Spleen (tissue), 11 donors: ENCODE measurements around the gene FADS1. TPM values are rescaled to one million over a fixed set of nuclear protein-coding genes. Genes with fewer than 3 reads are reported as not detected.
A peak's percentile ranks its signal among the peaks of the same experiment; 100 is the strongest.

Source experiments
- DNase-seq: peaks from one replicate; pipeline ENCODE4 v3.0.0-alpha.2; 2020
- H3K27ac ChIP-seq, 8 donors: fragments of 200-600 bp; sonication (generic) in 7 of 8; 1 replicate in 4 of 8; 2 replicates in 4 of 8; pipeline versions ENCODE4 v1.5.0 to v1.8.0; 2016 to 2021; ENCODE audit warnings: inconsistent platforms in 4 of 8, mild to moderate bottlenecking in 4 of 8, moderate library complexity in 1 of 8
- H3K27me3 ChIP-seq, 7 donors: fragments of 200-600 bp; sonication (generic) in 6 of 7; replicated peaks in 1 of 7; 1 replicate in 4 of 7; 2 replicates in 3 of 7; pipeline versions ENCODE4 v1.5.0 to v1.8.0; 2016 to 2021; ENCODE audit warnings: inconsistent platforms in 3 of 7, mild to moderate bottlenecking in 1 of 7
- H3K36me3 ChIP-seq, 6 donors: fragments of 200-600 bp; sonication (generic) in 5 of 6; 1 replicate in 4 of 6; 2 replicates in 2 of 6; pipeline versions ENCODE4 v1.5.0 to v1.8.0; 2016 to 2021; ENCODE audit warnings: inconsistent platforms in 2 of 6
- H3K4me1 ChIP-seq, 6 donors: fragments of 200-600 bp; sonication (generic) in 5 of 6; 1 replicate in 3 of 6; 2 replicates in 3 of 6; pipeline versions ENCODE4 v1.5.0 to v1.8.0; 2016 to 2021; ENCODE audit warnings: inconsistent platforms in 3 of 6
- H3K4me3 ChIP-seq, 8 donors: fragments of 200-600 bp; sonication (generic) in 7 of 8; 1 replicate in 4 of 8; 2 replicates in 4 of 8; pipeline versions ENCODE4 v1.5.0 to v1.8.0; 2016 to 2021; ENCODE audit warnings: inconsistent platforms in 4 of 8, mild to moderate bottlenecking in 4 of 8, moderate library complexity in 2 of 8
- H3K9me3 ChIP-seq, 8 donors: fragments of 200-600 bp; sonication (generic) in 7 of 8; 1 replicate in 4 of 8; 2 replicates in 4 of 8; pipeline versions ENCODE4 v1.5.0 to v1.8.0; 2016 to 2021; ENCODE audit warnings: inconsistent platforms in 4 of 8
- POLR2A ChIP-seq, 3 donors: fragments of 450-650 bp; IDR thresholded peaks; one replicate each; pipeline ENCODE4 v1.5.1; 2017; ENCODE audit warnings: antibody characterized with exemption in 3 of 3, mild to moderate bottlenecking in 1 of 3
- POLR2AphosphoS5 ChIP-seq, 3 donors: sonication (generic); formaldehyde crosslinking; IDR thresholded peaks; one replicate each; pipeline ENCODE4 v1.5.1; 2017; ENCODE audit warnings: antibody characterized with exemption in 3 of 3
- WGBS, 5 donors: extraction: QIAGEN DNeasy Blood & Tissue Kit in 3 of 5; methylation state at CpG; one replicate each; pipeline versions ENCODE4 v1.1.5 to v1.1.7; 2013 to 2018; 5-methylcytosine and 5-hydroxymethylcytosine counted together
- intact Hi-C: fragments of 100-400 bp; cut with DNase I; formaldehyde crosslinking; loops from one replicate; pipeline ENCODE4 v1.15.0; 2023; ENCODE audit warnings: low total_unique reads
- polyA plus RNA-seq, 3 donors: library from polyadenylated mRNA; stranded (reverse); fragments of 200-250 nt; gene quantifications; one replicate each; pipeline ENCODE4 v1.2.1, GENCODE V29; 2013
- total RNA-seq, 7 donors: library from RNA; depleted of rRNA in 3 of 7; stranded (reverse); fragments of >200 nt in 3 of 7; fragmentation: NEBNext Ultra II Directional in 4 of 7; extraction: Animal tissue kit (Norgen Biotek cat#: 25700) in 4 of 7; gene quantifications; one replicate each; pipeline versions ENCODE4 v1.1.0 to v1.2.1, GENCODE V29; 2016 to 2021
- TF ChIP-seq, protein P1 (sequence below), 11 experiments: fragments of 200-600 bp in 7 of 11; fragments of 450-650 bp in 4 of 11; sonication (generic) in 4 of 11; IDR thresholded peaks in 8 of 11; conservative IDR thresholded peaks in 3 of 11; 1 replicate in 7 of 11; 2 replicates in 4 of 11; pipeline versions ENCODE4 v1.4.0 to v1.8.0; 2016 to 2021; ENCODE audit warnings: antibody characterized with exemption in 11 of 11, inconsistent platforms in 4 of 11, mild to moderate bottlenecking in 1 of 11
- donor health status: healthy with polysubstance abuse.
- donor health status: DM: no; HTN: no; CAD: no; lungs with moderate emphysema.
- donor health status: DM: no; HTN: no; CAD: no.
- donor health status: Bipolar disorder and iron deficiency.
- donor health status: healthy.
- donor health status: DM: no; HTN: no; CAD: no.
- donor health status: DM: yes; HTN: yes; CAD: no.

The FADS1 gene
- total and polyA plus RNA-seq, 10 donors: 2.2 to 25.6 (median 10.4) TPM

DNA sequence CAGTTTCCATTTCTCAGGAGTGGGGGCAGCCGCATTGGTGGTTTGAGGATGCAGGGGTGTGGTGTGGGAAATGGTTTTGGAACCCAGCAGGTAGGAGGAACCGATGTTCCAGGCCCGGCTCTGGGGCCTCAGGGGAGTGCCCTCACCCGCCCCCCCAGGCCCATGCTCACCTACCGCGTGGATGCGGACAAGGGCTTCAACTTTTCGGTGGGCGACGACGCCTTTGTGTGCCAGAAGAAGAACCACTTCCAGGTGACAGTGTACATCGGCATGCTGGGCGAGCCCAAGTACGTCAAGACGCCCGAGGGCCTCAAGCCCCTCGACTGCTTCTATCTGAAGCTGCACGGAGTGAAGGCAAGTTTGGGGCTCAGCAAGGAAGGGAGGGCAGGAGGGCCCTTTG is 43.0 kb downstream of the FADS1 start:
- TF ChIP-seq POLR2A (IDR thresholded peaks at IDR 0.05): no peak
- no peak for TF ChIP-seq POLR2AphosphoS5 (IDR thresholded peaks at IDR 0.05)
- TF ChIP-seq, protein P1, sequence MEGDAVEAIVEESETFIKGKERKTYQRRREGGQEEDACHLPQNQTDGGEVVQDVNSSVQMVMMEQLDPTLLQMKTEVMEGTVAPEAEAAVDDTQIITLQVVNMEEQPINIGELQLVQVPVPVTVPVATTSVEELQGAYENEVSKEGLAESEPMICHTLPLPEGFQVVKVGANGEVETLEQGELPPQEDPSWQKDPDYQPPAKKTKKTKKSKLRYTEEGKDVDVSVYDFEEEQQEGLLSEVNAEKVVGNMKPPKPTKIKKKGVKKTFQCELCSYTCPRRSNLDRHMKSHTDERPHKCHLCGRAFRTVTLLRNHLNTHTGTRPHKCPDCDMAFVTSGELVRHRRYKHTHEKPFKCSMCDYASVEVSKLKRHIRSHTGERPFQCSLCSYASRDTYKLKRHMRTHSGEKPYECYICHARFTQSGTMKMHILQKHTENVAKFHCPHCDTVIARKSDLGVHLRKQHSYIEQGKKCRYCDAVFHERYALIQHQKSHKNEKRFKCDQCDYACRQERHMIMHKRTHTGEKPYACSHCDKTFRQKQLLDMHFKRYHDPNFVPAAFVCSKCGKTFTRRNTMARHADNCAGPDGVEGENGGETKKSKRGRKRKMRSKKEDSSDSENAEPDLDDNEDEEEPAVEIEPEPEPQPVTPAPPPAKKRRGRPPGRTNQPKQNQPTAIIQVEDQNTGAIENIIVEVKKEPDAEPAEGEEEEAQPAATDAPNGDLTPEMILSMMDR (IDR thresholded peaks at IDR 0.05 in 8 of 11, conservative IDR thresholded peaks at IDR 0.05 in 3 of 11): no peak
- Histone ChIP-seq H3K9me3 (no peaks in the 10 kb centered on the region), H3K4me1 (peaks cover 8 to 39% (median 20%) of the 10 kb centered on the region in 6 donors), H3K27me3 (peaks cover 0 to 18% (median 0%) of the 10 kb centered on the region in 7 donors), H3K36me3 (no peaks in the 10 kb centered on the region), H3K4me3 (no peak overlapping the region), H3K27ac (no peak overlapping the region)
- intact Hi-C loops: no loop called here
- no peak for DNase-seq
- WGBS, 5 donors: 86 to 94% (median 90%) methylated on average over 18 of the region's 18 CpGs

DNA sequence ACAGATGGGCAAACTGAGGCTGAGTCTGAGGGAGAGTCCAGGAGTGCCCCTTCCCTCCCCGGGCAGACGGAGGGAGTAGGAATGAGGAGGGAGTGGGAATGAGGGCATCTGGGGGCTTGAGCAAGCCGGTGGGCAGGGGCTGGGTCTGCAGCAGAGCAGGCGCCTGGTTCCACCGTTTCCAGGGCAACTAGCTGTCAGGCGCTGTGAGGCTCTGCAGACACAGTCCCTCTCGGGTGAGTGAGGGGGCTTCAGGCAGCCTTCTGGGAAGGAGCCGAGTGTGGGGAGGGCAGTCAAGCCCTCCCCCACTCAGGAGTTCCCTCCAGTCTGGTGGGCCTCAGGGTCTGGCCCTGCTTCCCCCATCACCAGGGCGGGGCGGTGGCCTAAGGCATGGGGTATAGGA is 43.4 kb downstream of the FADS1 start:
- DNase-seq: no peak
- intact Hi-C loops: no loop called here
- H3K9me3 ChIP-seq: no peaks in the 10 kb centered on the region
- H3K27me3 ChIP-seq: peaks cover 0 to 18% (median 0%) of the 10 kb centered on the region in 7 donors
- H3K4me3 ChIP-seq: no peak overlapping the region
- 75 to 87% (median 85%) methylated on average over 9 to 10 of the region's 10 CpGs for WGBS, 5 donors
- H3K4me1 ChIP-seq: peaks cover 8 to 38% (median 20%) of the 10 kb centered on the region in 6 donors
- H3K36me3 ChIP-seq: no peaks in the 10 kb centered on the region
- H3K27ac ChIP-seq: no peak overlapping the region
- TF ChIP-seq POLR2A (IDR thresholded peaks at IDR 0.05): no peak
- TF ChIP-seq POLR2AphosphoS5 (IDR thresholded peaks at IDR 0.05): no peak
- TF ChIP-seq, protein P1 (IDR thresholded peaks at IDR 0.05 in 8 of 11, conservative IDR thresholded peaks at IDR 0.05 in 3 of 11): no peak

GRCh38 chr11:61771985-61772455 is 44.8 kb downstream of the FADS1 start:
- Histone ChIP-seq H3K27me3 (peaks cover 0 to 9% (median 0%) of the 10 kb centered on the region in 7 donors), H3K27ac (peak overlapping the region in 1 of 8 donors; percentile 3), H3K9me3 (no peaks in the 10 kb centered on the region), H3K36me3 (no peaks in the 10 kb centered on the region), H3K4me1 (peaks cover 2 to 24% (median 11%) of the 10 kb centered on the region in 6 donors), H3K4me3 (no peak overlapping the region)
- intact Hi-C loops: no loop called here
- WGBS, 5 donors: 49 to 71% (median 64%) methylated on average over 3 to 7 of the region's 7 CpGs
- no peak for DNase-seq
- TF ChIP-seq POLR2A (IDR thresholded peaks at IDR 0.05): no peak
- TF ChIP-seq, protein P1 (IDR thresholded peaks at IDR 0.05 in 8 of 11, conservative IDR thresholded peaks at IDR 0.05 in 3 of 11): no peak
- no peak for TF ChIP-seq POLR2AphosphoS5 (IDR thresholded peaks at IDR 0.05)

DNA sequence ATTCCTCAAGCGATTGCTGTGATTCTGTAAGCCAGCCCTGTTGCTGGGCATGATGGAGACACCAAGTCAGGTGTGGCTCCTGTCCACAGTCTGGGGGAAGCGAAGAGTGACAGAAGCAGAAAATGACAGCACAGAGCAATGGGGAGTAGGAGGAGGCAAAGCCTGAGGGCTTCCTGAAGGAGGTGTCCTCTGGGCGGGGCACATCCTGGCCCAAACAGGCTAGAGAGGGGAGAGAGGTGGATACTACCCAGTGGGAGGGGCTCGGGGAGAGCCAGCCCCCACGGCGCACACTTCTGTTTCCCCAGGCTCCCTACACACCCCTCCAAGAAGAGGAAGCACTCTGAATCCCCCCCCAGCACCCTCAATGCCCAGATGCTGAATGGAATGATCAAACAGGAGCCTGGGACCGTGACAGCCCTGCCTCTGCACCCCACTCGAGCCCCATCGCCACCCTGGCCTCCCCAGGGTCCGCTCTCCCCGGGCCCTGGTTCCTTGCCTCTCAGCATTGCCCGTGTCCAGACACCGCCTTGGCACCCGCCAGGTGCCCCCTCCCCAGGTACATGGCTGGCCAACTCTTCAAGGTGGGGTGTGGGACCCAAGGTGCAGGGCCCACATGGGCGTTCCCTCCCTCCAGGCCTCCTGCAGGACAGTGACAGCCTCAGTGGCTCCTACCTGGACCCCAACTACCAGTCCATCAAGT is 45.5 kb downstream of the FADS1 start:
- H3K27me3 ChIP-seq: peaks cover 0 to 3% (median 0%) of the 10 kb centered on the region in 7 donors
- peaks cover 0 to 18% (median 6%) of the 10 kb centered on the region in 6 donors for H3K4me1 ChIP-seq
- H3K36me3 ChIP-seq: no peaks in the 10 kb centered on the region
- WGBS, 5 donors: 75 to 86% (median 82%) methylated on average over 12 to 15 of the region's 15 CpGs
- intact Hi-C loops: no loop called here
- no peak overlapping the region for H3K27ac ChIP-seq
- H3K9me3 ChIP-seq: no peaks in the 10 kb centered on the region
- H3K4me3 ChIP-seq: no peak overlapping the region
- TF ChIP-seq, protein P1 (IDR thresholded peaks at IDR 0.05 in 8 of 11, conservative IDR thresholded peaks at IDR 0.05 in 3 of 11): no peak
- no peak for TF ChIP-seq POLR2AphosphoS5 (IDR thresholded peaks at IDR 0.05)
- TF ChIP-seq POLR2A (IDR thresholded peaks at IDR 0.05): no peak
- DNase-seq: no peak
